Measurements from ENCODE around the gene SLC14A1. TPM values are rescaled to one million over a fixed set of nuclear protein-coding genes. Genes with fewer than 3 reads are reported as not detected.

The SLC14A1 gene
- total RNA-seq, 1 donor from 2014 or later = 3.4 TPM

DNA sequence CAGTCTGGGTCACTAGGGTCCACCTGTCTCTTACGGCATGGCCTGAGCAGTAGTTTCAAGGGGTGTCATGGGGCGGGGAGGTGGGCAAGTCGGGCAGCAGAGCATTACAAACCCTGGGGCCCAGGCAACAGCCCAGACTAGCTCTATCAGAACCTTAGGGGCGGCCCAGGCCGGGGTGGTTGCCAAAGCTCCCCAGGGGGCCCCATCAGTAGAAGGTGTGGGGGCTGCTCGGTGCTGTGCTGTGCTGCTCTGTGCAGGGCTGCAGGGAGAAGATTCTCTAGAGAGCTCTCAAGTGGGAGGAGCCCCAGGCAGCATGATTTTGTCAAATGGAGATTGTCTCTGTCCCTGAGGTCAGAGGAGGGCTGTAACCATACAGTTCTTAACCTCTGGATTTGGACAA is 36.4 kb upstream of the SLC14A1 start:
- Histone ChIP-seq H3K4me3 (no peak overlapping the region), H3K9me3 (no peaks in the 10 kb centered on the region), H3K27me3 (no peaks in the 10 kb centered on the region), H3K36me3 (no peaks in the 10 kb centered on the region), H3K4me1 (no peaks in the 10 kb centered on the region), H3K27ac (no peak overlapping the region)
- no peak for DNase-seq (ENCODE audit: extremely low spot score in 2 of 2)
- intact Hi-C loops (cut with DNase I) = loop anchor here (10.0 kb wide), 2 partner anchors 187 to 387 kb away; partner anchors contain the start of gene PSTPIP2
- TF ChIP-seq, protein P1, sequence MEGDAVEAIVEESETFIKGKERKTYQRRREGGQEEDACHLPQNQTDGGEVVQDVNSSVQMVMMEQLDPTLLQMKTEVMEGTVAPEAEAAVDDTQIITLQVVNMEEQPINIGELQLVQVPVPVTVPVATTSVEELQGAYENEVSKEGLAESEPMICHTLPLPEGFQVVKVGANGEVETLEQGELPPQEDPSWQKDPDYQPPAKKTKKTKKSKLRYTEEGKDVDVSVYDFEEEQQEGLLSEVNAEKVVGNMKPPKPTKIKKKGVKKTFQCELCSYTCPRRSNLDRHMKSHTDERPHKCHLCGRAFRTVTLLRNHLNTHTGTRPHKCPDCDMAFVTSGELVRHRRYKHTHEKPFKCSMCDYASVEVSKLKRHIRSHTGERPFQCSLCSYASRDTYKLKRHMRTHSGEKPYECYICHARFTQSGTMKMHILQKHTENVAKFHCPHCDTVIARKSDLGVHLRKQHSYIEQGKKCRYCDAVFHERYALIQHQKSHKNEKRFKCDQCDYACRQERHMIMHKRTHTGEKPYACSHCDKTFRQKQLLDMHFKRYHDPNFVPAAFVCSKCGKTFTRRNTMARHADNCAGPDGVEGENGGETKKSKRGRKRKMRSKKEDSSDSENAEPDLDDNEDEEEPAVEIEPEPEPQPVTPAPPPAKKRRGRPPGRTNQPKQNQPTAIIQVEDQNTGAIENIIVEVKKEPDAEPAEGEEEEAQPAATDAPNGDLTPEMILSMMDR (IDR thresholded peaks at IDR 0.05) = no peak
- TF ChIP-seq POLR2A (IDR thresholded peaks at IDR 0.05) = no peak
- no peak for TF ChIP-seq POLR2AphosphoS5 (IDR thresholded peaks at IDR 0.05; ENCODE audit: insufficient read depth in 1 of 2, low read depth in 1 of 2)

- Histone ChIP-seq H3K4me1 (no peaks in the 10 kb centered on the region), H3K27ac (no peak overlapping the region), H3K4me3 (no peak overlapping the region), H3K9me3 (no peaks in the 10 kb centered on the region), H3K36me3 (no peaks in the 10 kb centered on the region), H3K27me3 (no peaks in the 10 kb centered on the region)
- TF ChIP-seq, protein P1 (IDR thresholded peaks at IDR 0.05) = no peak
- TF ChIP-seq POLR2A (IDR thresholded peaks at IDR 0.05) = no peak
- no peak for TF ChIP-seq POLR2AphosphoS5 (IDR thresholded peaks at IDR 0.05; ENCODE audit: insufficient read depth in 1 of 2, low read depth in 1 of 2)
- peak in 1 of 2 donors; percentile 58 for DNase-seq (ENCODE audit: extremely low spot score in 2 of 2)
- intact Hi-C loops (cut with DNase I) = loop anchor here (10.0 kb wide), 2 partner anchors 187 to 387 kb away; partner anchors contain the start of gene PSTPIP2
Observed at GRCh38 chr18:45688113-45688512, 35.9 kb upstream of the SLC14A1 start.

DNA sequence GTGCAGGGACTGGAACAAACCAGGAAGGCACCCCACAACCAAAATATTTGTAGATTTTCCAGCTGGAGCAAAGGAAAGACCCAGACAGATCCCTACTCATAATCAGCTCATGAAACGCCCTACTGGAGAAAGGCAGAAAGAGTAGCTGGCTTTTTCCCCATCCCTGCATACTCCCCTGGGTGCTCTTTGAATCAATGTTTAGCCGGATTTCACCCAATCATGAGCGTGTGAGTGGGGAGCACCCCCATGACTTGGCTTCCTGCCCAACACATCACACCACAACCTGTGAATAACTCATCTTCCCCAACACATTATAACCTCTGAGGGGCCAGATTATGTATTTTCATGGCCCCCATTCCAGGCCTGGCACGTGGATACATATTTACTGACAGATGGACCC is 35.1 kb upstream of the SLC14A1 start:
- Histone ChIP-seq H3K27ac (no peak overlapping the region), H3K9me3 (no peaks in the 10 kb centered on the region), H3K36me3 (no peaks in the 10 kb centered on the region), H3K4me1 (no peaks in the 10 kb centered on the region), H3K27me3 (no peaks in the 10 kb centered on the region), H3K4me3 (no peak overlapping the region)
- no peak for DNase-seq (ENCODE audit: extremely low spot score in 2 of 2)
- intact Hi-C loops (cut with DNase I) = loop anchor here (10.0 kb wide), 2 partner anchors 186 to 386 kb away; partner anchors contain the start of gene PSTPIP2
- TF ChIP-seq, protein P1 (IDR thresholded peaks at IDR 0.05) = no peak
- TF ChIP-seq POLR2A (IDR thresholded peaks at IDR 0.05) (no peak), POLR2AphosphoS5 (IDR thresholded peaks at IDR 0.05; ENCODE audit: insufficient read depth in 1 of 2, low read depth in 1 of 2) (no peak)

DNA sequence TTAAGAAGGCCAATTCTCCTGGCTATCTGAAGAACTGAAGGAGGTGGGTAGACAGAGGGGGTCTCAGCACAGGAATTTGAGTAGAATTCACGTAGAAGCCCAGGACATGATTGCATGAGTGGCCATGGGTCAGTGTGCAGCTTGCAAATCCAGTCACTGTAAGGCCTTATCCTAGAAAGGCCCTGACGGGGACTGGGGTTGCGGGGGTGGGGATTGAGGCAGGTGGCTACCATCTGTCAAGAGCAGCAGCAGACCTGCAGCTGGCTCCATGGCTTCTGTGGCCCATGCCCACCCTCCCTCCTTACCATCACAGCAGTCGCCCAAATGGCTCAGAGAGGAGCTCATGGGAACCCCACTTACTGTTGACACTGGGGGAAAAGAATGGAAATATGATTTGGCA is 34.6 kb upstream of the SLC14A1 start:
- intact Hi-C loops (cut with DNase I) = loop anchor here (10.0 kb wide), 2 partner anchors 185 to 385 kb away; partner anchors contain the start of gene PSTPIP2
- Histone ChIP-seq H3K27me3 (no peaks in the 10 kb centered on the region), H3K27ac (no peak overlapping the region), H3K4me3 (no peak overlapping the region), H3K9me3 (no peaks in the 10 kb centered on the region), H3K36me3 (no peaks in the 10 kb centered on the region), H3K4me1 (no peaks in the 10 kb centered on the region)
- no peak for TF ChIP-seq POLR2A (IDR thresholded peaks at IDR 0.05)
- TF ChIP-seq POLR2AphosphoS5 (IDR thresholded peaks at IDR 0.05; ENCODE audit: insufficient read depth in 1 of 2, low read depth in 1 of 2) = no peak
- TF ChIP-seq, protein P1 (IDR thresholded peaks at IDR 0.05) = no peak
- no peak for DNase-seq (ENCODE audit: extremely low spot score in 2 of 2)

DNA sequence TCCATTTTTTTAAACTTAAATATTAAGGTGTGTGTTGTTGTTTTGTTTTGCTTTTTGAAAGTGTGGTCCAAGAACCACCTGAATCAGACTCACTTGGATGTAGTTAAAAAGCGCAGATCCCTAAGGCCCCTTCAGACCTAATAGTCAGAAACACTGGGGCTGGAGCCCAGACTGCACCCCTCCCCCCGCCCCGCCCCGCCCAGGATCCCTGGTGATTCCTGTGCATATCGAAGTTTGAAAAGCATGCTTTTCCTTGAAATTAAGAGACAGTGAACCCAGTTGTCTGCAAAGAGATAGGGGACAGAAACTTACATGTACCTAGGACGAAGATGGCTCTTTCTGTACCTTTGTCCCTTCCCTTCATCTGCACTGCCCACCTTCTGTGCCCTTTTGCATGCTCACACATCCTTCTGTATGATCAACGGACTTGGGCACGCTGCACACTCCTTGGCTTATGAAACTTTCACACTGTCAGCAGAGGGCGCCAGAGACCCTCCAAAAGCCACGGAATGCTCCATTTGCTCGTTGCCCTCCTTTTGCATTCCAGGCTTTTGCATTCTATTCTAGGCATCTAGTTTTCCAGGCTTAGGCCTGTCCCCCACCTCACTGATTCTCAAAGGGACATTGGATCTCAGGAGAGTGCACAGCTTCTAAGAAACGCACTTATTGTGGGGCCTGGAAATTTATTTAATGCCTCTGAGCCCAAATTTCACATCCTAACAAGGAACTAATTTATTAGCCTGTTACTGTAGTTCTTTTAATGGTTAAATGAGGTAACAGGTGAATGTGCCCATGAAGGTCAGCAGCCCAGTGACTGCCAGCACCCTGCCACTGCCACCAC is 32.8 kb upstream of the SLC14A1 start:
- no peak overlapping the region for H3K4me3 ChIP-seq
- intact Hi-C loops (cut with DNase I) = no loop called here
- H3K4me1 ChIP-seq = no peaks in the 10 kb centered on the region
- TF ChIP-seq POLR2A (IDR thresholded peaks at IDR 0.05) (no peak), POLR2AphosphoS5 (IDR thresholded peaks at IDR 0.05; ENCODE audit: insufficient read depth in 1 of 2, low read depth in 1 of 2) (no peak)
- TF ChIP-seq, protein P1 (IDR thresholded peaks at IDR 0.05) = peak in 2 of 3 experiments; percentile 39 to 78
- no peaks in the 10 kb centered on the region for H3K27me3 ChIP-seq
- H3K27ac ChIP-seq = no peak overlapping the region
- no peaks in the 10 kb centered on the region for H3K36me3 ChIP-seq
- no peaks in the 10 kb centered on the region for H3K9me3 ChIP-seq
- peak in 1 of 2 donors; percentile 64 for DNase-seq (ENCODE audit: extremely low spot score in 2 of 2)

Measured in vagina (tissue), 2 donors.